Hepatic stellate cell (primary cell): Measurements from ENCODE around the gene IFNL1.
"Not testable (repeated sequence)": the region's sequence is repeated elsewhere in the genome, so short reads cannot be mapped to it uniquely, and the experiment has no call there.

Experiments used
- DNase-seq: peaks from one replicate; pipeline ENCODE4 v3.0.0; 2011; ENCODE audit warnings: low spot score

The IFNL1 gene

GRCh38 chr19:39296055-39296645, at the start of gene IFNL1:
TSS of gene IFNL1 (plus strand) at chr19:39296407. CDS start at chr19:39296422, 15 bp downstream.
- no peak for DNase-seq

GRCh38 chr19:39246951-39247669, 49.1 kb upstream of the IFNL1 start:
- DNase-seq = no peak

GRCh38 chr19:39247701-39248664, 48.2 kb upstream of the IFNL1 start:
- DNase-seq = no peak

GRCh38 chr19:39248806-39249205, 47.4 kb upstream of the IFNL1 start, which contains the start of gene IFNL4:
TSS of gene IFNL4 (minus strand) at chr19:39248856.
- DNase-seq = no peak

- no peak for DNase-seq
Observed at GRCh38 chr19:39251081-39251480, 45.1 kb upstream of the IFNL1 start.

GRCh38 chr19:39251846-39252245, 44.4 kb upstream of the IFNL1 start:
- no peak for DNase-seq

GRCh38 chr19:39252458-39252857, 43.7 kb upstream of the IFNL1 start:
- DNase-seq = no peak

GRCh38 chr19:39253374-39254149, 42.6 kb upstream of the IFNL1 start:
- DNase-seq = no peak

- no peak for DNase-seq
Observed at GRCh38 chr19:39254531-39255345, 41.5 kb upstream of the IFNL1 start.

GRCh38 chr19:39257227-39257626, 39.0 kb upstream of the IFNL1 start:
- DNase-seq = no peak

- no peak for DNase-seq
Observed at GRCh38 chr19:39261704-39262103, 34.5 kb upstream of the IFNL1 start.

- DNase-seq = no peak
Observed at GRCh38 chr19:39262496-39262895, 33.7 kb upstream of the IFNL1 start.

- no peak for DNase-seq
Observed at GRCh38 chr19:39263912-39264305, 32.3 kb upstream of the IFNL1 start.

GRCh38 chr19:39264306-39265290, 31.6 kb upstream of the IFNL1 start:
- no peak for DNase-seq

- no peak for DNase-seq
Observed at GRCh38 chr19:39265321-39265916, 30.8 kb upstream of the IFNL1 start.

GRCh38 chr19:39268085-39268484, 28.1 kb upstream of the IFNL1 start, which contains the start of gene IFNL2:
TSS of gene IFNL2 (plus strand) at chr19:39268396. CDS start at chr19:39268569, 173 bp downstream.
- not testable (repeated sequence) for DNase-seq

GRCh38 chr19:39268531-39269223, 27.5 kb upstream of the IFNL1 start:
- not testable (repeated sequence) for DNase-seq

- DNase-seq = not testable (repeated sequence)
Observed at GRCh38 chr19:39269369-39269768, 26.8 kb upstream of the IFNL1 start.
